Gastrocnemius medialis (tissue), 4 donors: Measurements from ENCODE around the gene CD276. TPM values are rescaled to one million over a fixed set of nuclear protein-coding genes. Genes with fewer than 3 reads are reported as not detected.

Experiments
- ATAC-seq, 2 donors: fragments of 150-250 bp; one replicate each; pipeline ENCODE4 v1.9.1; 2016
- DNase-seq, 2 donors: peaks; one replicate each; pipeline ENCODE4 v3.0.0-alpha.2; 2019
- H3K27ac ChIP-seq, 4 donors: fragments of 200-600 bp; sonication (generic); 1 replicate in 1 of 4; 2 replicates in 3 of 4; pipeline ENCODE4 v1.5.1; 2016 to 2018; ENCODE audit warnings: mild to moderate bottlenecking in 2 of 4, moderate library complexity in 1 of 4
- H3K27me3 ChIP-seq, 3 donors: fragments of 200-600 bp; sonication (generic) in 2 of 3; 1 replicate in 1 of 3; 2 replicates in 2 of 3; pipeline versions ENCODE4 v1.5.1 to v1.6.0; 2016 to 2019; ENCODE audit warnings: mild to moderate bottlenecking in 1 of 3, moderate library complexity in 1 of 3
- H3K36me3 ChIP-seq, 2 donors: fragments of 200-600 bp; sonication (generic) in 1 of 2; one replicate each; pipeline ENCODE4 v1.5.1; 2017 to 2018
- H3K4me1 ChIP-seq, 2 donors: fragments of 200-600 bp; sonication (generic) in 1 of 2; one replicate each; pipeline ENCODE4 v1.5.1; 2016 to 2017; ENCODE audit warnings: mild to moderate bottlenecking in 2 of 2
- H3K4me3 ChIP-seq, 4 donors: fragments of 200-600 bp; sonication (generic) in 3 of 4; 1 replicate in 1 of 4; 2 replicates in 3 of 4; pipeline ENCODE4 v1.5.1; 2016 to 2019; ENCODE audit warnings: mild to moderate bottlenecking in 2 of 4
- H3K9me3 ChIP-seq, 3 donors: fragments of 200-600 bp; sonication (generic) in 2 of 3; 1 replicate in 1 of 3; 2 replicates in 2 of 3; pipeline ENCODE4 v1.5.1; 2016 to 2019
- POLR2A ChIP-seq, 2 donors: fragments of 450-650 bp; IDR thresholded peaks; one replicate each; pipeline ENCODE4 v1.6.1; 2017; ENCODE audit warnings: antibody characterized with exemption in 2 of 2, mild to moderate bottlenecking in 2 of 2, moderate library complexity in 2 of 2
- in situ Hi-C, 4 donors: fragments of 200-750 bp; cut with MboI; loops; one replicate each; pipeline versions ENCODE4 v1.15.0 to v1.8.0; 2017; ENCODE audit warnings: low sequenced_read_pairs in 4 of 4
- intact Hi-C: fragments of 100-400 bp; cut with DNase I; formaldehyde crosslinking; loops from one replicate; pipeline ENCODE4 v1.15.1; 2023; ENCODE audit warnings: low total_unique reads
- total RNA-seq, 4 donors: library from RNA; depleted of rRNA; stranded (reverse); fragments of >200 nt; gene quantifications; one replicate each; pipeline versions ENCODE4 v1.1.0 to v1.2.3, GENCODE V29; 2016
- TF ChIP-seq, protein P1 (sequence below), 5 experiments: fragments of 450-650 bp in 3 of 5; fragments of 200-600 bp in 2 of 5; sonication (generic) in 2 of 5; IDR thresholded peaks in 4 of 5; conservative IDR thresholded peaks in 1 of 5; 1 replicate in 4 of 5; 2 replicates in 1 of 5; pipeline ENCODE4 v1.5.1; 2016 to 2019; ENCODE audit warnings: antibody characterized with exemption in 5 of 5, mild to moderate bottlenecking in 3 of 5, moderate library complexity in 3 of 5

Gene CD276
- total RNA-seq, 4 donors from 2014 or later = 9.6 to 21.4 (median 16.6) TPM

DNA sequence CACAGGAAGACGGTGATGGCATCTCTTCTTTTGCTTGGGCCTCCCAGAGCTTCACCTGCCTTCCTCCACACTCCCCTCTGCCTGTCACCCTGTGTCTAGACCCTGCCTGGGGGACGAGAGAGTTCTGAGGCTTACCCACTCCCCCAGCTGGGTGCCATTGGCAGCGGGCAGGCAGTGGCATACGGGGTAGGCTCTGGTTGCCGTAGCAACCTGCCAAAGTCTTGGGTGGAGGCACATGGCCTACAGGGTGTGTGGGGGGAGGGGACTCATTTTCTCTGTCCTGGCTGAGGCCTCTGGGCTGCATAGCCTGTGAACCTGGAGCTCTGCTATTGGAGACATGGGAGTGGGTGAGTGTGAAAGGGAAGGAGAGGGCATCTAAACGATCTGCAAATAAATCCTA, 64.5 kb downstream of the CD276 start:
- TF ChIP-seq POLR2A (IDR thresholded peaks at IDR 0.05) = no peak
- TF ChIP-seq, protein P1, sequence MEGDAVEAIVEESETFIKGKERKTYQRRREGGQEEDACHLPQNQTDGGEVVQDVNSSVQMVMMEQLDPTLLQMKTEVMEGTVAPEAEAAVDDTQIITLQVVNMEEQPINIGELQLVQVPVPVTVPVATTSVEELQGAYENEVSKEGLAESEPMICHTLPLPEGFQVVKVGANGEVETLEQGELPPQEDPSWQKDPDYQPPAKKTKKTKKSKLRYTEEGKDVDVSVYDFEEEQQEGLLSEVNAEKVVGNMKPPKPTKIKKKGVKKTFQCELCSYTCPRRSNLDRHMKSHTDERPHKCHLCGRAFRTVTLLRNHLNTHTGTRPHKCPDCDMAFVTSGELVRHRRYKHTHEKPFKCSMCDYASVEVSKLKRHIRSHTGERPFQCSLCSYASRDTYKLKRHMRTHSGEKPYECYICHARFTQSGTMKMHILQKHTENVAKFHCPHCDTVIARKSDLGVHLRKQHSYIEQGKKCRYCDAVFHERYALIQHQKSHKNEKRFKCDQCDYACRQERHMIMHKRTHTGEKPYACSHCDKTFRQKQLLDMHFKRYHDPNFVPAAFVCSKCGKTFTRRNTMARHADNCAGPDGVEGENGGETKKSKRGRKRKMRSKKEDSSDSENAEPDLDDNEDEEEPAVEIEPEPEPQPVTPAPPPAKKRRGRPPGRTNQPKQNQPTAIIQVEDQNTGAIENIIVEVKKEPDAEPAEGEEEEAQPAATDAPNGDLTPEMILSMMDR (IDR thresholded peaks at IDR 0.05 in 4 of 5, conservative IDR thresholded peaks at IDR 0.05 in 1 of 5) = no peak
- Histone ChIP-seq H3K4me1 (peaks cover 5 to 12% of the 10 kb centered on the region in 2 donors), H3K9me3 (no peaks in the 10 kb centered on the region), H3K27ac (no peak overlapping the region), H3K36me3 (no peaks in the 10 kb centered on the region), H3K27me3 (peaks cover 12 to 18% (median 15%) of the 10 kb centered on the region in 3 donors), H3K4me3 (no peak overlapping the region)
- intact Hi-C loops (no loop called here), in situ Hi-C loops (no loop called here)
- ATAC-seq = no peak
- no peak for DNase-seq

DNA sequence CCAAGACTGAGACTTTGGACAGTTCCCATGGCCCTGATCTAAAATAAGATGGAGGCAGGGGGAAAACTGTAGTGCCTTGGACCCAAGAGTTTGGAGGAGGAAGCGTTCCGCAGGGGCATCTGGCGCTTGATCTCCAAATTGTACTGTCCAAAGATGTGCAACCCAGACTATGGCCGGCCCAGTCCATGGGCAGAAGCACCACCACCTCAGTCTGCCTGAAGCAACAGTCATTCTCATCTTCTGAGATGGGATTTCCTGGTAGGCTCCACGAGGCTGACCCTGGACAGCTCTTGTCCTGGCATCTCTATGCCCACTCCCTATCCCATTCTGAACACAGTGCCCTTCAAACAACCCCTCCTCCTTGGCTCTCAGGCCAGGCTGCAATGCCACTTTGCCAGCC, 65.3 kb downstream of the CD276 start:
- no peak for TF ChIP-seq POLR2A (IDR thresholded peaks at IDR 0.05)
- TF ChIP-seq, protein P1 (IDR thresholded peaks at IDR 0.05 in 4 of 5, conservative IDR thresholded peaks at IDR 0.05 in 1 of 5) = no peak
- ATAC-seq = no peak
- Histone ChIP-seq H3K4me1 (peaks cover 5 to 12% of the 10 kb centered on the region in 2 donors), H3K9me3 (no peaks in the 10 kb centered on the region), H3K4me3 (no peak overlapping the region), H3K36me3 (no peaks in the 10 kb centered on the region), H3K27me3 (peaks cover 9 to 22% (median 12%) of the 10 kb centered on the region in 3 donors), H3K27ac (no peak overlapping the region)
- DNase-seq = no peak
- intact Hi-C loops (no loop called here), in situ Hi-C loops (no loop called here)

DNA sequence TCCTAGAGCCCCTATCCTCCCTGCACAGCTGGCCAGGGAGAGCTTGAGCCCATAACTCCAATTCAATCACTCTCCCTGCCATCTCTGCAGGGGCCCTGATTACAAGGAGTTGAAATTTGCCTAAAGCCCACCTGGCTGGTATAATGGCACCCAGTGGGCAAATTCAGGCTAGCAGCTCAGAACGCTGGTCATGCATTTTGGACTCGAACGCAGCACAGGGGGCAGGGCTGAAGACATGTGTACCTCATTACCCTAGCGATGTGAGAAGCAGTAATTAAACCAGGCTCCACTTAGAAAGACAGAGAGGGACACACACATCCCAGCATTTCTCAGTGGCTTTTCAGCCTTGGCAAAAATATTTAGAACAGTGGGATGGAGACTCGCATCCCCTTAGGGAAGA, 65.8 kb downstream of the CD276 start:
- in situ Hi-C loops = no loop called here
- DNase-seq (no peak), ATAC-seq (no peak)
- no peak overlapping the region for H3K4me3 ChIP-seq
- H3K36me3 ChIP-seq = no peaks in the 10 kb centered on the region
- peaks cover 5 to 12% of the 10 kb centered on the region in 2 donors for H3K4me1 ChIP-seq
- no peak overlapping the region for H3K27ac ChIP-seq
- peaks cover 9 to 22% (median 12%) of the 10 kb centered on the region in 3 donors for H3K27me3 ChIP-seq
- TF ChIP-seq, protein P1 (IDR thresholded peaks at IDR 0.05 in 4 of 5, conservative IDR thresholded peaks at IDR 0.05 in 1 of 5) = no peak
- no peak for TF ChIP-seq POLR2A (IDR thresholded peaks at IDR 0.05)
- intact Hi-C loops = no loop called here
- no peaks in the 10 kb centered on the region for H3K9me3 ChIP-seq

DNA sequence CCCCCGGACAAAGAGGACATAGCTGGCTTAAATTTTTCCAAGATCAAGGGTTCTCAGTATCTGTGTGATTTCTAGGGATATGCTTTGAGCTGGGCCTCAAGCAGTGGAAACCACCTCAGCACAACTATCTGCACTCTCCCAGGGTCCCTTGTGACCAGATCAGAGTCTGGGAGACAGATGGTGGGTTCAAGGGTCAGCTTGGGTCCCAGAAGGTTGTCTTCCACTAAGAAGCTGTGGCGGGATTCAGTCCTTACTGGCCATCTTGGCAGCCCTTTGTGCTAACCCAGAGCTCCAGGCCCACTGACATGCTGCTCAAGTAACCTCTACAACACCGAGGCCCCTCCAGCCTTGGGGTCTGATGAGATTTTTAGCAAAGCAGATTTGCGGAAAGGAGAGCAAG, 66.3 kb downstream of the CD276 start:
- H3K4me3 ChIP-seq = no peak overlapping the region
- ATAC-seq (no peak), DNase-seq (no peak)
- H3K4me1 ChIP-seq = peaks cover 5 to 12% of the 10 kb centered on the region in 2 donors
- intact Hi-C loops = no loop called here
- H3K27me3 ChIP-seq = peaks cover 9 to 22% (median 12%) of the 10 kb centered on the region in 3 donors
- in situ Hi-C loops = no loop called here
- no peaks in the 10 kb centered on the region for H3K9me3 ChIP-seq
- no peak for TF ChIP-seq POLR2A (IDR thresholded peaks at IDR 0.05)
- TF ChIP-seq, protein P1 (IDR thresholded peaks at IDR 0.05 in 4 of 5, conservative IDR thresholded peaks at IDR 0.05 in 1 of 5) = no peak
- H3K27ac ChIP-seq = no peak overlapping the region
- no peaks in the 10 kb centered on the region for H3K36me3 ChIP-seq

DNA sequence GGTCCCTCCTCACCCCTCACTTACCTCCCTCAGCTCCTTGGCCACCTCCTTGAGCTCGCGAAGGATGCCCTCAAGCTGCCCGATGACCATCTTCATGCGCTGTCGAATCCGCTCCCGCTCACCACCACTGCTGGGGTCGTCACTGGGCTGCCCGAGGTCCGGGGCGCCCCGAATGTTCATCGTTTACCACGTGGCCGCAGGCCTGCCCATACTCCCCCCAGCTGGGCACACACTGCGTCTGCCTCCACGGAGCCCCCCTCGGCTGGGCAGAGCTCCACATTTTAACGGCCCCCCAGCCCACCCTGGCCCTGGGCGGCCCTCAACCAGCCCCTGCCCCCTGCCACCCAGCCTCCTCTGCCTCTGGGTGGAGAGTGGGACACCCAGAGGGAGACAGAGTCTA, 66.8 kb downstream of the CD276 start:
- no peak for ATAC-seq
- peaks cover 9 to 22% (median 12%) of the 10 kb centered on the region in 3 donors for H3K27me3 ChIP-seq

More for the DNA sequence above, 66.8 kb downstream of the CD276 start:
- in situ Hi-C loops = no loop called here
- no peak for DNase-seq
- Histone ChIP-seq H3K36me3 (no peaks in the 10 kb centered on the region), H3K9me3 (no peaks in the 10 kb centered on the region), H3K27ac (no peak overlapping the region), H3K4me1 (peaks cover 5 to 12% of the 10 kb centered on the region in 2 donors), H3K4me3 (no peak overlapping the region)
- intact Hi-C loops = no loop called here
- TF ChIP-seq POLR2A (IDR thresholded peaks at IDR 0.05) = no peak
- TF ChIP-seq, protein P1 (IDR thresholded peaks at IDR 0.05 in 4 of 5, conservative IDR thresholded peaks at IDR 0.05 in 1 of 5) = no peak
